ENCODE measurements around the gene PYGO2. TPM values are rescaled to one million over a fixed set of nuclear protein-coding genes. Genes with fewer than 3 reads are reported as not detected.
"Not testable (repeated sequence)": the region's sequence is repeated elsewhere in the genome, so short reads cannot be mapped to it uniquely, and the experiment has no call there.

Gene PYGO2
- total RNA-seq, 1 donor, result 28.9 TPM

DNA sequence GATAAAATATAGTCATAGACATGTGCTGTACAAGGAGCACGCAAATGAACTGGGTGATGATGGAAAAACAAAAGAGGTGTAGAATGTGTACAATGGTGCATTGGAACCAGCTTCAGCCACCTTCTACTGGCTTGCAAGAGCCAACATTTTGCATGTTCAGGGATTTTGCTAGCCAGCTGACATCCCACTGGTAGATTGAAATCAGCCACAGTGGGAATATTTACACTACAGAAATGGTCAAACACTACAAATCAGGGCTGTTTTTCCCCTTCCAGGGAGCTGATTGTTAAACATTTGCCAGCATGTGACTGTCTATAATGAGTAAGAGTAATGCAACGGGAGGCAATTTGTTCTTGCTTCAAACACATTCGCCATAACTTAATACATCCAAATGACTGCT lies 48.3 kb downstream of the PYGO2 start:
- no peak overlapping the region for H3K4me3 ChIP-seq (ENCODE audit: low read depth, low read length)
- DNase-seq (ENCODE audit: low read depth), result no peak
- TF ChIP-seq, protein P1, sequence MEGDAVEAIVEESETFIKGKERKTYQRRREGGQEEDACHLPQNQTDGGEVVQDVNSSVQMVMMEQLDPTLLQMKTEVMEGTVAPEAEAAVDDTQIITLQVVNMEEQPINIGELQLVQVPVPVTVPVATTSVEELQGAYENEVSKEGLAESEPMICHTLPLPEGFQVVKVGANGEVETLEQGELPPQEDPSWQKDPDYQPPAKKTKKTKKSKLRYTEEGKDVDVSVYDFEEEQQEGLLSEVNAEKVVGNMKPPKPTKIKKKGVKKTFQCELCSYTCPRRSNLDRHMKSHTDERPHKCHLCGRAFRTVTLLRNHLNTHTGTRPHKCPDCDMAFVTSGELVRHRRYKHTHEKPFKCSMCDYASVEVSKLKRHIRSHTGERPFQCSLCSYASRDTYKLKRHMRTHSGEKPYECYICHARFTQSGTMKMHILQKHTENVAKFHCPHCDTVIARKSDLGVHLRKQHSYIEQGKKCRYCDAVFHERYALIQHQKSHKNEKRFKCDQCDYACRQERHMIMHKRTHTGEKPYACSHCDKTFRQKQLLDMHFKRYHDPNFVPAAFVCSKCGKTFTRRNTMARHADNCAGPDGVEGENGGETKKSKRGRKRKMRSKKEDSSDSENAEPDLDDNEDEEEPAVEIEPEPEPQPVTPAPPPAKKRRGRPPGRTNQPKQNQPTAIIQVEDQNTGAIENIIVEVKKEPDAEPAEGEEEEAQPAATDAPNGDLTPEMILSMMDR (IDR thresholded peaks at IDR 0.05; ENCODE audit: insufficient read depth, low read depth, low read length), result no peak

DNA sequence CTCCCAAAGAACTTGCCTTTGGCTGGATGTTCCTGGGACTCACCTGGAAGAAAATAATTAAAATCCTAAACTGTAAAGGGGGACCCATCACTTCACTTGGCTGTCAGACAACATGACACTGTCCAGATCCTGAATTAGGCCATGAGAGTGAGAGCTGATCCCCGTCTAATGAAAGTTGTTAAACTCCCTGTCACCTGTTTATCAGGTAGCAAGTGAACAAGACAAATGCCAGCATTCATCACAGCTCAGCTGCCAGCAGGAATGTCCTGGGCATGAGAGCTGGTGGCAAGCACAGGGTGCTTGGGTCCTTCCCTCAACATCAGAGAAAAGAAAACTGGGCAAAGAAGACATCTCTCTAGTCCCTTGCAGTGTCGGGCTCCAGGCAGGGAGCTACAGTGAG lies 48.8 kb downstream of the PYGO2 start:
- no peak overlapping the region for H3K4me3 ChIP-seq (ENCODE audit: low read depth, low read length)
- TF ChIP-seq, protein P1 (IDR thresholded peaks at IDR 0.05; ENCODE audit: insufficient read depth, low read depth, low read length), result no peak
- no peak for DNase-seq (ENCODE audit: low read depth)

DNA sequence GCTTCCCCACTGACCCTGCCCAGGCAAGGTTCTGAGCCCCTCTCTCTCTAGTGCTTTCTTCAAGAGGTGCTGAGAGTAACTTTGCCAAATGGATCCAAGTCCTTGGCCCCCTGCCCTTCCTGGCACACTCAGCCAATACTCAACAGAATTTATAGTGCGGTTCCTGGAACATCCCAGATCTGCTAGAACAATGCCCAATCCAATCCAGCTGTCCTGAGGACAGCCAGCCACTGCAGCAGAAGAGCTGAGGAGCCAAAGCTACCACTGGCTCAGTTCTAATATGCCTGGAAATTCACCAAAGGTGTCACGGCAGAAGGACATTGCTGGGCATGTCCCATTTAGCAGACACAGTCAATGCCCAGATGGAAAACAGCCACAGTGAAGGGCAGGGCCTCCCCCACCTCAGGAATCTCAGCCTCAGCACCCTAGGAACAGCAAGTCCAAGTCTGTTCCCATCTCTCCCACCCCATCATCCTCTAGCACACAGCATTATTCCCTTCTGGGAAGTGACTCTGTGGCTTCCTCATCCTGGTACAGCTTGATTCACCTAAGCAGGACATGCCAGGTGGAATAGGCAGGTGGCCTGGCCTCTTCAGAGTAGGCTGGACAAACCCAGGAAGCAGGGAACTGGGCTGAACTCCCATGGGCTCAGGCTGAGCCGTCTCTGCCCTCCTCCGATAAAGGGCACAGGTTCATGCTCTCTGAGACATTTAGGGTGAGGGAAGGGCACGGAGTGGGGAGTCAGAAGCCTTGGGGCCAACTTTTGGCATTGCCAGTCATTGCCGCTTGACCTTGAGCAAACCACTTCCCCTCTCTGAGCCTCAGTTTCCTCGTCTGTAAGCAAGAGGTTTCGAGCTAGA lies 49.7 kb downstream of the PYGO2 start:
- no peak overlapping the region for H3K4me3 ChIP-seq (ENCODE audit: low read depth, low read length)
- TF ChIP-seq, protein P1 (IDR thresholded peaks at IDR 0.05; ENCODE audit: insufficient read depth, low read depth, low read length), result no peak
- DNase-seq (ENCODE audit: low read depth), result no peak

DNA sequence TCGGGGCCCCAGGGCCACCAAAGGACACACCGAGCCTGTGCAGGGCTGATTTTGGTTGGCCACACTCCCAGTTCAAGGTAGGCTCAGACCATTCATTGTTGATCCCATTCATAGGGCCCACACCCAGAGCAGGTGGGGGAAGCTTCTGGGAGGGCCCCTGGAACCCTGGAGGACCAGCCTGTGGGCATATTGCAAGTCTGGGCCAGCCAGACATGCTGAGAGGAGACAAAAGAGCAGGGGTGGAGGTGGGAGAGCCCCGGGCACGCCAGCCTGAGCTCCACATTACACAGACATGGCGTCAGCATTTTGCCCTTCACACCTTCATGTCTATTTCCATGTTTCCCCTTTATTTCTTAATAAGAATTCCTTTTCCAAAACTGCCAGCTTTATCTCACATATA lies 50.7 kb downstream of the PYGO2 start:
- TF ChIP-seq, protein P1 (IDR thresholded peaks at IDR 0.05; ENCODE audit: insufficient read depth, low read depth, low read length), result no peak
- H3K4me3 ChIP-seq (ENCODE audit: low read depth, low read length), result no peak overlapping the region
- DNase-seq (ENCODE audit: low read depth), result no peak

DNA sequence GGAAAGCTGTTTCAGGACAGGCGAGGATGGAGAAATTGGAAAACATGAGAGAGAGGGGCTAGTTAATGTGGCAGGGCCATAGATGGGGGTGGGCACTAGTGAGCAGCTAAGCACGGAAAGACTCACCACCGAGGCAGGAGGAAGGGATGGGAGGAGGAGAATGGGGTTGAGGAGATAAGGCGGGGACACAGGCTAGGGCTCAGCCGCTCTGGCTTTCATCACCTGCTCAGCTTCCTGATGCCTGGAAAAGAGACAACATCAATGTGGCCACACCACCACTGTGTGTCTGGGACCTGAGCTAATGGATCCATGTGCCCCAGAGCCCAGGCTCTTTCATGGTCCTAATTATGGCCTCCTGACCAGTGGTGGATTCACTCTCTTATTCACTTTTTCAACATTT lies 52.6 kb downstream of the PYGO2 start:
- H3K4me3 ChIP-seq (ENCODE audit: low read depth, low read length), result no peak overlapping the region
- no peak for DNase-seq (ENCODE audit: low read depth)
- TF ChIP-seq, protein P1 (IDR thresholded peaks at IDR 0.05; ENCODE audit: insufficient read depth, low read depth, low read length), result no peak

DNA sequence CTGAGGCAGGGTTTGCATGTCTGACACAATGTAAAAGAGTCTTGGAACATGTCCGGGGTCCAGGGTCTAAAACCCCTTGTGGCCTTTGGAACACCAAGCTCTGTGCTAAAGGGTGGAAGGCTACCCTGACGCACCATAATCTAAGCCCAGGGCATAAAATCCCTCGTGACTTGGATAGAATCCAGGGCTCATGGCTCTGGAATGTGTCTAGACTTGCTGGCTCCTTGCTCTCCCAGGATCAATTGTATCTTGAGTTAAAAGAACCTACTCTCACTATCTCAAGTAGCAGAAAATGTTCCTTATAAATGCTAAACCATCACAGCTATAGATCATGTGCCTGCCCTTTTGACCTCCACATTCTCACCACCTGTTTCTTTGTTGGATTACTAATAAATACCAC lies 53.5 kb downstream of the PYGO2 start:
- not testable (repeated sequence) for H3K4me3 ChIP-seq (ENCODE audit: low read depth, low read length); DNase-seq (ENCODE audit: low read depth)

Small RNA genes lying within 50 kb of the gene (small RNA-seq; reads per million reads assigned to genes)
- not detected for gene MIR4258
- not detected for gene RF00017

Other genes starting within 250 kb of the PYGO2 start
- gene KCNN3, start 91.5 kb downstream of the PYGO2 start, total RNA-seq, result not detected in 2 replicates
- 6.4 and 8.2 TPM in 2 replicates for gene PMVK, start 25.1 kb downstream of the PYGO2 start, total RNA-seq
- gene PBXIP1, start 5.7 kb downstream of the PYGO2 start, total RNA-seq, result 52.2 and 54.1 TPM in 2 replicates
- gene SHC1, start 9.0 kb upstream of the PYGO2 start, total RNA-seq, result 255 and 330 TPM in 2 replicates
- 57.7 and 68.2 TPM in 2 replicates for gene CKS1B, start 12.9 kb upstream of the PYGO2 start, total RNA-seq
- 22.9 and 24.2 TPM in 2 replicates for gene FLAD1, start 21.6 kb upstream of the PYGO2 start, total RNA-seq
- gene LENEP, start 31.8 kb upstream of the PYGO2 start, total RNA-seq, result 0.32 and 0.43 TPM in 2 replicates
- 15.5 and 15.8 TPM in 2 replicates for gene ZBTB7B, start 41.0 kb upstream of the PYGO2 start, total RNA-seq
- gene DCST2, start 72.0 kb upstream of the PYGO2 start, total RNA-seq, result not detected in 2 replicates
- not detected in 2 replicates for gene DCST1, start 72.0 kb upstream of the PYGO2 start, total RNA-seq
- 41.2 and 49.2 TPM in 2 replicates for gene ADAM15, start 89.5 kb upstream of the PYGO2 start, total RNA-seq
- 2.6 and 3.9 TPM in 2 replicates for gene EFNA4, start 102.0 kb upstream of the PYGO2 start, total RNA-seq
- 0.32 and 0.43 TPM in 2 replicates for gene EFNA3, start 117.1 kb upstream of the PYGO2 start, total RNA-seq
- not detected in 2 replicates for gene EFNA1, start 166.1 kb upstream of the PYGO2 start, total RNA-seq
- 52.5 and 58.7 TPM in 2 replicates for gene SLC50A1, start 174.1 kb upstream of the PYGO2 start, total RNA-seq
- gene DPM3, start 178.7 kb upstream of the PYGO2 start, total RNA-seq, result 23.7 and 47.0 TPM in 2 replicates
- 65.6 and 95.3 TPM in 2 replicates for gene KRTCAP2, start 211.5 kb upstream of the PYGO2 start, total RNA-seq
- gene TRIM46, start 212.1 kb upstream of the PYGO2 start, total RNA-seq, result 6.5 and 7.7 TPM in 2 replicates
- 32.8 and 35.8 TPM in 2 replicates for gene THBS3, start 246.1 kb upstream of the PYGO2 start, total RNA-seq
- 38.0 and 45.1 TPM in 2 replicates for gene MTX1, start 246.9 kb upstream of the PYGO2 start, total RNA-seq